SK-N-SH treated with all-trans-retinoic acid at 6 μM for 48 hours (cell line): ENCODE data around the gene SH3YL1.
A peak's percentile ranks its signal among the peaks of the same experiment; 100 is the strongest.

Experiments used
- ATAC-seq: fragments of 200-7000 bp; cut with Tn5 transposase; 3 replicates; pipeline ENCODE4 v1.9.1; 2020; ENCODE audit warnings: mild to moderate bottlenecking, moderate library complexity
- BACH2 ChIP-seq: fragments of 250-450 bp; sonication (Bioruptor Pico); IDR thresholded peaks from 2 replicates; pipeline ENCODE4 v1.9.0; 2021; ENCODE audit warnings: mild to moderate bottlenecking, borderline replicate concordance
- ESRRG ChIP-seq: fragments of 250-450 bp; sonication (Bioruptor Pico); IDR thresholded peaks from 2 replicates; pipeline ENCODE4 v1.6.1; 2021; ENCODE audit warnings: mild to moderate bottlenecking
- GLIS3 ChIP-seq: fragments of 250-450 bp; sonication (Bioruptor Pico); IDR thresholded peaks from 2 replicates; pipeline ENCODE4 v1.5.0; 2020; ENCODE audit warnings: mild to moderate bottlenecking, moderate library complexity
- ISL1 ChIP-seq: fragments of 250-450 bp; sonication (Bioruptor Pico); IDR thresholded peaks from 2 replicates; pipeline ENCODE4 v2.1.2; 2022; ENCODE audit warnings: mild to moderate bottlenecking, moderate library complexity
- OSR1 ChIP-seq: fragments of 250-450 bp; sonication (Bioruptor Pico); IDR thresholded peaks from 2 replicates; pipeline ENCODE4 v1.8.0; 2022; ENCODE audit warnings: moderate library complexity, mild to moderate bottlenecking, inconsistent platforms
- TOX ChIP-seq: fragments of 250-450 bp; sonication (Bioruptor Pico); IDR thresholded peaks from 2 replicates; pipeline ENCODE4 v1.8.0; 2021; ENCODE audit warnings: mild to moderate bottlenecking, moderate library complexity, borderline replicate concordance
- ZC3H10 ChIP-seq: fragments of 250-450 bp; sonication (Bioruptor Pico); IDR thresholded peaks from 2 replicates; pipeline ENCODE4 v1.5.1; 2021; ENCODE audit warnings: mild to moderate bottlenecking, moderate library complexity
- ZFP3 ChIP-seq: fragments of 250-450 bp; sonication (Bioruptor Pico); IDR thresholded peaks from 2 replicates; pipeline ENCODE4 v1.5.0; 2020; ENCODE audit warnings: mild to moderate bottlenecking, moderate library complexity
- ZNF70 ChIP-seq: fragments of 450-650 bp; formaldehyde crosslinking; IDR thresholded peaks from 2 replicates; pipeline ENCODE4 v1.5.0; 2020; ENCODE audit warnings: mild to moderate bottlenecking, moderate library complexity
- ZNF8 ChIP-seq: fragments of 450-650 bp; formaldehyde crosslinking; IDR thresholded peaks from 2 replicates; pipeline ENCODE4 v1.5.0; 2020; ENCODE audit warnings: mild to moderate bottlenecking, moderate library complexity
- TF ChIP-seq, protein P1 (sequence below): fragments of 250-450 bp; sonication (Bioruptor Pico); IDR thresholded peaks from 2 replicates; pipeline ENCODE4 v1.8.0; 2021; ENCODE audit warnings: low read depth, mild to moderate bottlenecking, moderate library complexity, borderline replicate concordance
- TF ChIP-seq, protein P2 (sequence below): fragments of 250-450 bp; sonication (Bioruptor Pico); IDR thresholded peaks from 2 replicates; pipeline ENCODE4 v1.8.0; 2020; ENCODE audit warnings: mild to moderate bottlenecking, moderate library complexity, borderline replicate concordance
- TF ChIP-seq, protein P3 (sequence below): fragments of 250-450 bp; sonication (Bioruptor Pico); IDR thresholded peaks from 2 replicates; pipeline ENCODE4 v1.5.0; 2020; ENCODE audit warnings: mild to moderate bottlenecking, moderate library complexity
- TF ChIP-seq, protein P4 (sequence below): fragments of 250-450 bp; sonication (Bioruptor Pico); IDR thresholded peaks from 2 replicates; pipeline ENCODE4 v1.5.1; 2021; ENCODE audit warnings: mild to moderate bottlenecking, moderate library complexity
- TF ChIP-seq, protein P5 (sequence below): fragments of 250-450 bp; sonication (Bioruptor Pico); IDR thresholded peaks from 2 replicates; pipeline ENCODE4 v1.5.1; 2020; ENCODE audit warnings: low read depth, mild to moderate bottlenecking, moderate library complexity

SH3YL1 gene

DNA sequence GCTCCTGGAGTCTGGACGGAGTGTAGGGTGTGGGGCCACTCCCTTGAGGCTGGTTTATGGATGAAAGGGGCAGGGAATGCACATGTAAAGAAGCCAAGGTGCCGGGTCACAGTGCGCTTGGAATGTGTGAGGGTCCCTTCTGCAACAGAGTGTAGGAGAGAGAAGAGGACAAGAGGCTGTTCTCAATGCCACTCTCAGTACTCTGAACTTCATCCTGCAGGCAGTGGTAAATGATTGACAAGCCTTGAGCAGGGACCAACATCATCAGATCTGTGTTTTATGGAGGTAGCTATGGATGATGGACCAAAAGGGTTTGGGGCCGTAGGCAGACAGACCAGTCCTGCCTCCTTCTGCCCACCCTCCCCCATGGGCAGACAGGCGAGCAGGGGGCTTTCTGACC, 31.3 kb upstream of the SH3YL1 start:
- no peak for ATAC-seq
- TF ChIP-seq TOX (CRISPR knock-in tag) (no peak), GLIS3 (CRISPR knock-in tag) (no peak), OSR1 (CRISPR knock-in tag) (no peak), ZNF70 (no peak), ZNF8 (CRISPR knock-in tag) (no peak), ZC3H10 (CRISPR knock-in tag) (no peak), BACH2 (CRISPR knock-in tag) (no peak)
- TF ChIP-seq, protein P1, sequence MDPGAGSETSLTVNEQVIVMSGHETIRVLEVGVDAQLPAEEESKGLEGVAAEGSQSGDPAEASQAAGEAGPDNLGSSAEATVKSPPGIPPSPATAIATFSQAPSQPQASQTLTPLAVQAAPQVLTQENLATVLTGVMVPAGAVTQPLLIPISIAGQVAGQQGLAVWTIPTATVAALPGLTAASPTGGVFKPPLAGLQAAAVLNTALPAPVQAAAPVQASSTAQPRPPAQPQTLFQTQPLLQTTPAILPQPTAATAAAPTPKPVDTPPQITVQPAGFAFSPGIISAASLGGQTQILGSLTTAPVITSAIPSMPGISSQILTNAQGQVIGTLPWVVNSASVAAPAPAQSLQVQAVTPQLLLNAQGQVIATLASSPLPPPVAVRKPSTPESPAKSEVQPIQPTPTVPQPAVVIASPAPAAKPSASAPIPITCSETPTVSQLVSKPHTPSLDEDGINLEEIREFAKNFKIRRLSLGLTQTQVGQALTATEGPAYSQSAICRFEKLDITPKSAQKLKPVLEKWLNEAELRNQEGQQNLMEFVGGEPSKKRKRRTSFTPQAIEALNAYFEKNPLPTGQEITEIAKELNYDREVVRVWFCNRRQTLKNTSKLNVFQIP (CRISPR knock-in tag) = no peak
- TF ChIP-seq, protein P2, sequence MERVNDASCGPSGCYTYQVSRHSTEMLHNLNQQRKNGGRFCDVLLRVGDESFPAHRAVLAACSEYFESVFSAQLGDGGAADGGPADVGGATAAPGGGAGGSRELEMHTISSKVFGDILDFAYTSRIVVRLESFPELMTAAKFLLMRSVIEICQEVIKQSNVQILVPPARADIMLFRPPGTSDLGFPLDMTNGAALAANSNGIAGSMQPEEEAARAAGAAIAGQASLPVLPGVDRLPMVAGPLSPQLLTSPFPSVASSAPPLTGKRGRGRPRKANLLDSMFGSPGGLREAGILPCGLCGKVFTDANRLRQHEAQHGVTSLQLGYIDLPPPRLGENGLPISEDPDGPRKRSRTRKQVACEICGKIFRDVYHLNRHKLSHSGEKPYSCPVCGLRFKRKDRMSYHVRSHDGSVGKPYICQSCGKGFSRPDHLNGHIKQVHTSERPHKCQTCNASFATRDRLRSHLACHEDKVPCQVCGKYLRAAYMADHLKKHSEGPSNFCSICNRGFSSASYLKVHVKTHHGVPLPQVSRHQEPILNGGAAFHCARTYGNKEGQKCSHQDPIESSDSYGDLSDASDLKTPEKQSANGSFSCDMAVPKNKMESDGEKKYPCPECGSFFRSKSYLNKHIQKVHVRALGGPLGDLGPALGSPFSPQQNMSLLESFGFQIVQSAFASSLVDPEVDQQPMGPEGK = no peak

DNA sequence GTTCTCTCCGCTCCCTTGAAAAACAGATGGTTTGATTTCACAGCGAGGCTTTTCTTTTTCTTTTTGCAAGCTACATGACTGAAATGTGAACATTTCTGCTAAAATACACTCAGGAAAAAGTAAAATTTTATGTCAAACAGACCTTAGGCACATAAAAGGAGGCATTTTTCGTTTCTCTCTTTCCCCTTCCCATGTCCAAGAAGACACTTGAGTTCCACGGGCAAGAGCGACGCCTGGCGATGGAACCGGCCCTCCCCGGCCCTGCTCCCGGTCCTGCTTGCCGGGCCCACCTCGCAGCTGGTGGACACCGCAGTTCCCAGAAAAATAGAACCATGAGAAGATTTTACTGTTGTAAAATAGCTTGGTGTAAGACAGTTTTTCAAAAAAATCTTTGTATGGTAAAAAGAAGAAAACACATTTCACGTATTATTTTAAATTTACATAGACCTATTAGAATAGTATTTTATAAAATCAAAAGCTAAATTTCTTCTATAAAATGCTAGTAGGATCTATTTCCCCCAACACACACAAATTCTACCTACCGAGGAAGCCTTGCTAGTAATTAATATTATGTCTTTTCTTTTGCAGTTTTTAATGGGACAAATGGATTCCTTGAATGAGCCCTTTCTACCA, 26.4 kb upstream of the SH3YL1 start:
- peak; percentile 75 for ATAC-seq
- TF ChIP-seq ISL1 (CRISPR knock-in tag) = no peak
- TF ChIP-seq ZFP3 (CRISPR knock-in tag) = no peak

DNA sequence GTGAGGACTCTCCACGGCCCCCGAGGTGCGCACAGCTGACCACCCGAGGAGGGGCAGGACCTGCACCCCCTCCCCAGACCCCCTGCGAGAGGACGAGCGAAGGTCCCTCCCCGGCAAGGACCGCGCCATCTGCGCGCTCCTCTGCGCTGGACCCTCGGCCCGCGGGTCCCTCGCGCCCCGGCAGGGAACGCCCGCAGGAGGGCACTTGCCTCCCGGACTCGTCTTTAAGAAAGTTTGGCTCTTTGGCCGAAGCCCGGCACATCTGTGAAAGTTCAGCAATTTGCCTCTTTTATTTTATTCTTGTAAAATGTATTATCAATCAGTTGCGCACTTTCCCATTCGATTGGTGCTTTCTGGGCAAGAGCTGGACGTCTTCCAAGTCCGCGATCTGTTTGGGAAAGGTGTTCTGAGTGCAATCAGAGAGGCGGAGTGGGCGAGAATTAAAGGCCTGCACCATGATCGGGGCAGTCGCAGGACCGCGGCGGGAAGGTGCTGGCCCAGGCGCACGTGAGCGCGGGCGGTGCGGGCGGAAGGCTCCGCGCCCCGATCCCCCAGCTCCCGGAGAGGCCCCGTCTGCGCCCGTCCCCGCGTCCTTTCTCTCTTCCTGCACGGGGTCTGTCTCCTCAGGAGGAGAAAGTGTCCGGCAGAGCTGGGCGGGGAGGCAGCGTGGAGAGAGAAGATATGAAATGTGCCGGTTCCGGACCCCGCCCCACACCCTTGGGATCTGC, 25.7 kb upstream of the SH3YL1 start:
- TF ChIP-seq, protein P3, sequence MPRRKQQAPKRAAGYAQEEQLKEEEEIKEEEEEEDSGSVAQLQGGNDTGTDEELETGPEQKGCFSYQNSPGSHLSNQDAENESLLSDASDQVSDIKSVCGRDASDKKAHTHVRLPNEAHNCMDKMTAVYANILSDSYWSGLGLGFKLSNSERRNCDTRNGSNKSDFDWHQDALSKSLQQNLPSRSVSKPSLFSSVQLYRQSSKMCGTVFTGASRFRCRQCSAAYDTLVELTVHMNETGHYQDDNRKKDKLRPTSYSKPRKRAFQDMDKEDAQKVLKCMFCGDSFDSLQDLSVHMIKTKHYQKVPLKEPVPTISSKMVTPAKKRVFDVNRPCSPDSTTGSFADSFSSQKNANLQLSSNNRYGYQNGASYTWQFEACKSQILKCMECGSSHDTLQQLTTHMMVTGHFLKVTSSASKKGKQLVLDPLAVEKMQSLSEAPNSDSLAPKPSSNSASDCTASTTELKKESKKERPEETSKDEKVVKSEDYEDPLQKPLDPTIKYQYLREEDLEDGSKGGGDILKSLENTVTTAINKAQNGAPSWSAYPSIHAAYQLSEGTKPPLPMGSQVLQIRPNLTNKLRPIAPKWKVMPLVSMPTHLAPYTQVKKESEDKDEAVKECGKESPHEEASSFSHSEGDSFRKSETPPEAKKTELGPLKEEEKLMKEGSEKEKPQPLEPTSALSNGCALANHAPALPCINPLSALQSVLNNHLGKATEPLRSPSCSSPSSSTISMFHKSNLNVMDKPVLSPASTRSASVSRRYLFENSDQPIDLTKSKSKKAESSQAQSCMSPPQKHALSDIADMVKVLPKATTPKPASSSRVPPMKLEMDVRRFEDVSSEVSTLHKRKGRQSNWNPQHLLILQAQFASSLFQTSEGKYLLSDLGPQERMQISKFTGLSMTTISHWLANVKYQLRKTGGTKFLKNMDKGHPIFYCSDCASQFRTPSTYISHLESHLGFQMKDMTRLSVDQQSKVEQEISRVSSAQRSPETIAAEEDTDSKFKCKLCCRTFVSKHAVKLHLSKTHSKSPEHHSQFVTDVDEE = no peak
- no peak for TF ChIP-seq ZNF70
- no peak for TF ChIP-seq TOX (CRISPR knock-in tag)
- TF ChIP-seq, all 23 proteins: peak for 0
- peak; percentile 35 for ATAC-seq

DNA sequence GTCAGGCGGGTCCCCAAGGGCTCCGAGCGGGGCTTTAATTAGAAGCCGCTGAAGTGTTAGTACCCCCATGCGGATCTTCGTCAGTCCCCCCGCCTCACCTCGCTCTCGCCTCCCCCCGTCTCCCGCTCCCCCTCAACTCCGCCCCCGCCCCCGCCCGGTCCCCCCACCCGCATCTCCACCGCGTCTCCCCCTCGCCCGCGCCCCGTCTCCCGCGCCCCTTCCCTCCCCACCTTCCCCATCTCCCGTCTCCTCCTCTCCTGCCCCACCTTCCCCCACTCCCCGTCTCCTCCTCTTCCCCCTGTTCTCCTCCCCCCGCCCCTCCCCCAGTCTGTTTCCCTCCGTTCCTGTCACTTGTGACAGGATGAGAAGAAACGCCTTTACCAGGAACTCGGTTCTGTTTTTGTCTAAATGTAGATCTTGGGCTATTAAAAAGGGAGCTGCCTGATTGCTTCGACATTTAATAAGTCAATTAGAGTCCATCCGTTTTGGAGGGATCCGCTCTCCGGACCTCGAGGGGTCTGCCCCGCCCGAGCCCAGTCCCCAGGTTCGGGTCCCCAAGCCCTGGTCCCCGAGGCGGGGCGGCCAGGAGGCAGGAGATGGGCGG, 25.0 kb upstream of the SH3YL1 start:
- TF ChIP-seq ZC3H10 (CRISPR knock-in tag) (no peak), TOX (CRISPR knock-in tag) (no peak), ZFP3 (CRISPR knock-in tag) (no peak), ESRRG (CRISPR knock-in tag) (no peak), ZNF70 (no peak)
- TF ChIP-seq, protein P4, sequence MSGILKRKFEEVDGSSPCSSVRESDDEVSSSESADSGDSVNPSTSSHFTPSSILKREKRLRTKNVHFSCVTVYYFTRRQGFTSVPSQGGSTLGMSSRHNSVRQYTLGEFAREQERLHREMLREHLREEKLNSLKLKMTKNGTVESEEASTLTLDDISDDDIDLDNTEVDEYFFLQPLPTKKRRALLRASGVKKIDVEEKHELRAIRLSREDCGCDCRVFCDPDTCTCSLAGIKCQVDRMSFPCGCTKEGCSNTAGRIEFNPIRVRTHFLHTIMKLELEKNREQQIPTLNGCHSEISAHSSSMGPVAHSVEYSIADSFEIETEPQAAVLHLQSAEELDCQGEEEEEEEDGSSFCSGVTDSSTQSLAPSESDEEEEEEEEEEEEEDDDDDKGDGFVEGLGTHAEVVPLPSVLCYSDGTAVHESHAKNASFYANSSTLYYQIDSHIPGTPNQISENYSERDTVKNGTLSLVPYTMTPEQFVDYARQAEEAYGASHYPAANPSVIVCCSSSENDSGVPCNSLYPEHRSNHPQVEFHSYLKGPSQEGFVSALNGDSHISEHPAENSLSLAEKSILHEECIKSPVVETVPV (CRISPR knock-in tag) = no peak
- TF ChIP-seq, protein P5, sequence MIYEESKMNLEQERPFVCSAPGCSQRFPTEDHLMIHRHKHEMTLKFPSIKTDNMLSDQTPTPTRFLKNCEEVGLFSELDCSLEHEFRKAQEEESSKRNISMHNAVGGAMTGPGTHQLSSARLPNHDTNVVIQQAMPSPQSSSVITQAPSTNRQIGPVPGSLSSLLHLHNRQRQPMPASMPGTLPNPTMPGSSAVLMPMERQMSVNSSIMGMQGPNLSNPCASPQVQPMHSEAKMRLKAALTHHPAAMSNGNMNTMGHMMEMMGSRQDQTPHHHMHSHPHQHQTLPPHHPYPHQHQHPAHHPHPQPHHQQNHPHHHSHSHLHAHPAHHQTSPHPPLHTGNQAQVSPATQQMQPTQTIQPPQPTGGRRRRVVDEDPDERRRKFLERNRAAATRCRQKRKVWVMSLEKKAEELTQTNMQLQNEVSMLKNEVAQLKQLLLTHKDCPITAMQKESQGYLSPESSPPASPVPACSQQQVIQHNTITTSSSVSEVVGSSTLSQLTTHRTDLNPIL (CRISPR knock-in tag) = no peak
- ATAC-seq = no peak
